Measurements from ENCODE around the gene PIK3CB.
"Not testable (repeated sequence)": the region's sequence is repeated elsewhere in the genome, so short reads cannot be mapped to it uniquely, and the experiment has no call there.

Gene PIK3CB

DNA sequence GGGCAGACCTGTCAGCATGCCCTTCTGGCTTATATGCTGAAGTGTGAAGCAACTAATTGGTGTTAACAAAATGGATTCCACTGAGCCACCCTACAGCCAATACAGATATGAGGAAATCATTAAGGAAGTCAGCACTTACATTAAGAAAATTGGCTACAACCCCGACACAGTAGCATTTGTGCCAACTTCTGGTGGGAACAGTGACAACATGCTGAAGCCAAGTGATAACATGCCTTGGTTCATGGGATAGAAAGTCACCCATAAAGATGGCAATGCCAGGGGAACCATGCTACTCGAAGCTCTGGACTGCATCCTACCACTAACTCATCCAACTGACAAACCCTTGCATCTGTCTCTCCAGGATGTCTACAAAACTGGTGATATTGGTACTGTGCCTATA lies 9.4 kb downstream of the PIK3CB start:
- no CpG with 5 or more reads among the region's 2 CpGs for WGBS, 2 donors (ENCODE audit: extremely low coverage in 2 of 2, insufficient read length in 2 of 2, insufficient replicate concordance in 1 of 2)
- no peak overlapping the region for H3K18ac ChIP-seq (ENCODE audit: low read length)
- H3K79me1 ChIP-seq (ENCODE audit: low read depth, low read length) = peaks cover 6% of the 10 kb centered on the region
- no peak overlapping the region for H2AK5ac ChIP-seq (ENCODE audit: low read depth, low read length)
- H3K36me3 ChIP-seq (replicated peaks in 1 of 2; ENCODE audit: control insufficient read depth in 2 of 2, insufficient read depth in 2 of 2, low read length in 2 of 2) = peaks cover 0 to 9% of the 10 kb centered on the region in 2 donors
- no peak for DNase-seq (ENCODE audit: low spot score)
- H3K9me3 ChIP-seq (replicated peaks in 1 of 2; ENCODE audit: control insufficient read depth in 2 of 2, insufficient read depth in 1 of 2, low read depth in 1 of 2, low read length in 2 of 2) = no peaks in the 10 kb centered on the region
- no peak overlapping the region for H3K4me2 ChIP-seq (ENCODE audit: insufficient read depth, low read length, poor library complexity, severe bottlenecking)
- no peak overlapping the region for H3K14ac ChIP-seq (ENCODE audit: low read length)
- no peak overlapping the region for H3K4ac ChIP-seq (ENCODE audit: low read length)
- no peak overlapping the region for H2BK12ac ChIP-seq (ENCODE audit: low read length)
- no peak overlapping the region for H3K9ac ChIP-seq (ENCODE audit: low read depth, low read length, poor library complexity)
- no peak overlapping the region for H2BK120ac ChIP-seq (ENCODE audit: low read depth, low read length)
- no peak overlapping the region for H2BK15ac ChIP-seq (ENCODE audit: low read length)
- H3K4me3 ChIP-seq (ENCODE audit: low read length in 2 of 2) = no peak overlapping the region
- no peak overlapping the region for H4K91ac ChIP-seq (ENCODE audit: low read depth, low read length, poor library complexity)
- H2BK5ac ChIP-seq (ENCODE audit: low read length) = no peak overlapping the region
- H4K8ac ChIP-seq (ENCODE audit: low read depth, low read length) = no peak overlapping the region
- H3K4me1 ChIP-seq (ENCODE audit: control insufficient read depth in 2 of 2, insufficient read depth in 1 of 2, low read depth in 1 of 2, low read length in 2 of 2) = peaks cover 2 to 3% of the 10 kb centered on the region in 2 donors
- H2AFZ ChIP-seq (ENCODE audit: low read length) = no peak overlapping the region
- H3K23ac ChIP-seq (ENCODE audit: low read depth, low read length, poor library complexity) = no peak overlapping the region
- no peak overlapping the region for H3K27ac ChIP-seq (replicated peaks; ENCODE audit: low read length)
- no peaks in the 10 kb centered on the region for H3K27me3 ChIP-seq (ENCODE audit: control insufficient read depth in 3 of 3, insufficient read depth in 3 of 3, low read depth in 1 of 3, low read length in 3 of 3)

DNA sequence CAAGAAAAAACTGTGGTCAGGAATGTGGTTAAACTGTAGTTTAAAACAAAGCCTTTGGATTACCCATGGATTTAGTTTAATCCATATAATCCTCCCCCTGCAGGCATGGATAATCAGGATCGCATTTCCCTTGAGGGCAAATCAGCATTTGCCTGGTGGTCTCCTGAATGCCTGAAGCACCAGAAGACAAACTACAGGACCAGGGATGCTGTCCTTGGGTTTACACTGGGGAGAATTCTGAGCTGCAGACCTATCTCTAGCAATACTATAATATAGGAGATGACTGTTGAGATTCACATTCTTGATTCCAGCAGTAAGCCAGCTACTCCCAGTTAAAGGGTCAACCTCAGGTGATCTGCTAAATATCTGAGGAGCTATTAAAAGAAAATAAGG lies 10.6 kb downstream of the PIK3CB start:
- no peak overlapping the region for H4K91ac ChIP-seq (ENCODE audit: low read depth, low read length, poor library complexity)
- H2BK12ac ChIP-seq (ENCODE audit: low read length) = no peak overlapping the region
- DNase-seq (ENCODE audit: low spot score) = no peak
- no peak overlapping the region for H3K4me3 ChIP-seq (ENCODE audit: low read length in 2 of 2)
- H2BK120ac ChIP-seq (ENCODE audit: low read depth, low read length) = no peak overlapping the region
- no peaks in the 10 kb centered on the region for H3K9me3 ChIP-seq (replicated peaks in 1 of 2; ENCODE audit: control insufficient read depth in 2 of 2, insufficient read depth in 1 of 2, low read depth in 1 of 2, low read length in 2 of 2)
- no peak overlapping the region for H2BK15ac ChIP-seq (ENCODE audit: low read length)
- no peak overlapping the region for H3K18ac ChIP-seq (ENCODE audit: low read length)
- H3K4ac ChIP-seq (ENCODE audit: low read length) = no peak overlapping the region
- H2AFZ ChIP-seq (ENCODE audit: low read length) = no peak overlapping the region
- no peak overlapping the region for H3K23ac ChIP-seq (ENCODE audit: low read depth, low read length, poor library complexity)
- peaks cover 2% of the 10 kb centered on the region for H3K79me1 ChIP-seq (ENCODE audit: low read depth, low read length)
- H3K9ac ChIP-seq (ENCODE audit: low read depth, low read length, poor library complexity) = no peak overlapping the region
- H3K14ac ChIP-seq (ENCODE audit: low read length) = no peak overlapping the region
- H2AK5ac ChIP-seq (ENCODE audit: low read depth, low read length) = no peak overlapping the region
- no peak overlapping the region for H4K8ac ChIP-seq (ENCODE audit: low read depth, low read length)
- H3K27me3 ChIP-seq (ENCODE audit: control insufficient read depth in 3 of 3, insufficient read depth in 3 of 3, low read depth in 1 of 3, low read length in 3 of 3) = no peaks in the 10 kb centered on the region
- no peak overlapping the region for H3K4me2 ChIP-seq (ENCODE audit: insufficient read depth, low read length, poor library complexity, severe bottlenecking)
- peaks cover 0 to 9% of the 10 kb centered on the region in 2 donors for H3K36me3 ChIP-seq (replicated peaks in 1 of 2; ENCODE audit: control insufficient read depth in 2 of 2, insufficient read depth in 2 of 2, low read length in 2 of 2)
- H2BK5ac ChIP-seq (ENCODE audit: low read length) = no peak overlapping the region
- no CpG with 5 or more reads among the region's 1 CpG for WGBS, 2 donors (ENCODE audit: extremely low coverage in 2 of 2, insufficient read length in 2 of 2, insufficient replicate concordance in 1 of 2)
- peaks cover 2 to 3% of the 10 kb centered on the region in 2 donors for H3K4me1 ChIP-seq (ENCODE audit: control insufficient read depth in 2 of 2, insufficient read depth in 1 of 2, low read depth in 1 of 2, low read length in 2 of 2)
- H3K27ac ChIP-seq (replicated peaks; ENCODE audit: low read length) = peak overlapping the region; percentile 2

DNA sequence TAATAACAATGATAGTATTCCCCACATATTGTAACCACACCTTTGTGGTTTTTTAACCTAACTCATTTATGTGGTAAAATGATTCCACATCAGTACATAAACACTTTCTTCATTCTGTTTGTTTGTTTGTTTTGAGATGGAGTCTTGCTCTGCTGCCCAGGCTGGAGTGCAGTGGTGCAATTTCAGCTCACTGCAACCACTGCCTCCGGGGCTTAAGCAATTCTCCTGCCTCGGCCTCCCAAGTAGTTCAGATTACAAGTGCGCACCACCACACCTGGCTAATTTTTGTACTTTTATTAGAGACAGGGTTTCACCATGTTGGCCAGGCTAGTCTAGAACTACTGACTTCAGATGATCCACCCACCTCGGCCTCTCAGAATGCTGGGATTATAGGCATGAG lies 14.3 kb downstream of the PIK3CB start:
- not testable (repeated sequence) for H3K27me3 ChIP-seq (ENCODE audit: control insufficient read depth in 3 of 3, insufficient read depth in 3 of 3, low read depth in 1 of 3, low read length in 3 of 3); H3K14ac ChIP-seq (ENCODE audit: low read length); H3K4me2 ChIP-seq (ENCODE audit: insufficient read depth, low read length, poor library complexity, severe bottlenecking); H2AFZ ChIP-seq (ENCODE audit: low read length); H3K9me3 ChIP-seq (replicated peaks in 1 of 2; ENCODE audit: control insufficient read depth in 2 of 2, insufficient read depth in 1 of 2, low read depth in 1 of 2, low read length in 2 of 2); H4K8ac ChIP-seq (ENCODE audit: low read depth, low read length); H3K79me1 ChIP-seq (ENCODE audit: low read depth, low read length); H3K23ac ChIP-seq (ENCODE audit: low read depth, low read length, poor library complexity); H2BK12ac ChIP-seq (ENCODE audit: low read length); H2BK120ac ChIP-seq (ENCODE audit: low read depth, low read length); H2AK5ac ChIP-seq (ENCODE audit: low read depth, low read length); H4K91ac ChIP-seq (ENCODE audit: low read depth, low read length, poor library complexity); H3K36me3 ChIP-seq (replicated peaks in 1 of 2; ENCODE audit: control insufficient read depth in 2 of 2, insufficient read depth in 2 of 2, low read length in 2 of 2); H2BK15ac ChIP-seq (ENCODE audit: low read length); H3K27ac ChIP-seq (replicated peaks; ENCODE audit: low read length); H3K4me3 ChIP-seq (ENCODE audit: low read length in 2 of 2); H3K4ac ChIP-seq (ENCODE audit: low read length); H3K18ac ChIP-seq (ENCODE audit: low read length); H3K4me1 ChIP-seq (ENCODE audit: control insufficient read depth in 2 of 2, insufficient read depth in 1 of 2, low read depth in 1 of 2, low read length in 2 of 2); H2BK5ac ChIP-seq (ENCODE audit: low read length); DNase-seq (ENCODE audit: low spot score); H3K9ac ChIP-seq (ENCODE audit: low read depth, low read length, poor library complexity)
- no CpG with 5 or more reads among the region's 4 CpGs for WGBS, 2 donors (ENCODE audit: extremely low coverage in 2 of 2, insufficient read length in 2 of 2, insufficient replicate concordance in 1 of 2)

DNA sequence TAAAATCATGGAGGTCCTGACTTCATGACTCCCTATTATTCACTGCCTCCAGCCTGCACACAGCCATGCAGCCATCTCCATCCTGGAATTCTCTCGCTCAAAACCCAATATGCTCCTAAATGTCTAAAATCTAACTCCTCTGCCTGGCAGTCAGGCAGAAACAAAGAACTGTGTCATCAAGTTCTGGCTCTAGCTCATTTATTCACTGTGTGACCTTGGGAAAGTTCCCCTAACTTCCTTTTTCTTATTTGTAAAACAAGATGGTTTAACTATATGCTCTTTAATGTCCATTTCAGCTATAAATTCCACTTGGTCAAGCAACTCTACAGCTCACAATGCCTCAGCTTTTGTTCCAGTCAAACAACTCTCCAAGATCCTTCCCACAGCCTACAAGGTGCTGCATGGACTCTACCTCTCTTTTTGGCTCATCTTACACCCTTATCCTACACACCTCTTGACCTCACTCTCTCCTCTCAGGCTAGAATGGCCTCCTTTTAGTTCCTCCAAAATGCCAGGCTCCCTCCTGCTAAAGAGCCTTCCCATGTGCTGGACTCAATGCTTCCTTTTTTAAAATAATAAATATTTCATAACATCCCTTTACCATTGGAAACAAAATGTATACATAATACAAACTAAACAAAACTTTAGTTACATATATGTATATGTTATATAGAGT lies 16.4 kb downstream of the PIK3CB start:
- Histone ChIP-seq H4K8ac (ENCODE audit: low read depth, low read length) (no peak overlapping the region), H3K9me3 (replicated peaks in 1 of 2; ENCODE audit: control insufficient read depth in 2 of 2, insufficient read depth in 1 of 2, low read depth in 1 of 2, low read length in 2 of 2) (no peaks in the 10 kb centered on the region), H3K14ac (ENCODE audit: low read length) (no peak overlapping the region), H3K4me2 (ENCODE audit: insufficient read depth, low read length, poor library complexity, severe bottlenecking) (no peak overlapping the region), H4K91ac (ENCODE audit: low read depth, low read length, poor library complexity) (no peak overlapping the region), H3K4me1 (ENCODE audit: control insufficient read depth in 2 of 2, insufficient read depth in 1 of 2, low read depth in 1 of 2, low read length in 2 of 2) (peaks cover 0 to 2% of the 10 kb centered on the region in 2 donors), H3K18ac (ENCODE audit: low read length) (no peak overlapping the region), H2BK15ac (ENCODE audit: low read length) (no peak overlapping the region), H3K9ac (ENCODE audit: low read depth, low read length, poor library complexity) (no peak overlapping the region), H2AK5ac (ENCODE audit: low read depth, low read length) (no peak overlapping the region), H2AFZ (ENCODE audit: low read length) (no peak overlapping the region), H2BK12ac (ENCODE audit: low read length) (no peak overlapping the region), H3K27ac (replicated peaks; ENCODE audit: low read length) (no peak overlapping the region), H3K36me3 (replicated peaks in 1 of 2; ENCODE audit: control insufficient read depth in 2 of 2, insufficient read depth in 2 of 2, low read length in 2 of 2) (no peaks in the 10 kb centered on the region), H3K4ac (ENCODE audit: low read length) (no peak overlapping the region), H3K4me3 (ENCODE audit: low read length in 2 of 2) (no peak overlapping the region), H2BK5ac (ENCODE audit: low read length) (no peak overlapping the region), H3K79me1 (ENCODE audit: low read depth, low read length) (peaks cover 2% of the 10 kb centered on the region), H2BK120ac (ENCODE audit: low read depth, low read length) (no peak overlapping the region), H3K27me3 (ENCODE audit: control insufficient read depth in 3 of 3, insufficient read depth in 3 of 3, low read depth in 1 of 3, low read length in 3 of 3) (no peaks in the 10 kb centered on the region), H3K23ac (ENCODE audit: low read depth, low read length, poor library complexity) (no peak overlapping the region)
- DNase-seq (ENCODE audit: low spot score) = no peak
- no CpG with 5 or more reads among the region's 1 CpG for WGBS, 2 donors (ENCODE audit: extremely low coverage in 2 of 2, insufficient read length in 2 of 2, insufficient replicate concordance in 1 of 2)

All from neuronal stem cell (in vitro differentiated cells).